Endothelial cell (in vitro differentiated cells): ENCODE data around the gene AFAP1L2. TPM values are rescaled to one million over a fixed set of nuclear protein-coding genes. Genes with fewer than 3 reads are reported as not detected.

Experiments used
- DNase-seq: peaks from one replicate; pipeline ENCODE4 v3.0.0; 2021; ENCODE audit warnings: low spot score
- H3K27ac Mint-ChIP-seq: one replicate; pipeline ENCODE4 v1.8.0; 2021; ENCODE audit warnings: mixed read lengths, inconsistent platforms; ENCODE audit not compliant: unreplicated experiment
- H3K27me3 Mint-ChIP-seq: one replicate; pipeline ENCODE4 v1.8.0; 2021; ENCODE audit warnings: mild to moderate bottlenecking, moderate library complexity, mixed read lengths, inconsistent platforms; ENCODE audit not compliant: unreplicated experiment
- H3K36me3 Mint-ChIP-seq: one replicate; pipeline ENCODE4 v1.8.0; 2021; ENCODE audit warnings: mild to moderate bottlenecking, low read depth, mixed read lengths, inconsistent platforms; ENCODE audit not compliant: unreplicated experiment
- H3K4me1 Mint-ChIP-seq: one replicate; pipeline ENCODE4 v1.8.0; 2021; ENCODE audit warnings: mild to moderate bottlenecking, mixed read lengths, inconsistent platforms; ENCODE audit not compliant: unreplicated experiment
- H3K4me3 Mint-ChIP-seq: one replicate; pipeline ENCODE4 v1.8.0; 2021; ENCODE audit warnings: mild to moderate bottlenecking, mixed read lengths, inconsistent platforms; ENCODE audit not compliant: unreplicated experiment
- H3K9me3 Mint-ChIP-seq: one replicate; pipeline ENCODE4 v1.8.0; 2021; ENCODE audit warnings: mixed read lengths, inconsistent platforms; ENCODE audit not compliant: unreplicated experiment
- CTCF ChIP-seq: fragments of 200-600 bp; sonication (generic); IDR thresholded peaks from one replicate; pipeline ENCODE4 v1.5.0; 2021; ENCODE audit warnings: antibody characterized with exemption; ENCODE audit not compliant: unreplicated experiment
- total RNA-seq: library from RNA; stranded (reverse); fragmentation: NEBNext Ultra II Directional; extraction: Animal tissue kit (Norgen Biotek cat#: 25700); gene quantifications from one replicate; pipeline ENCODE4 v1.2.1, GENCODE V29; 2021; ENCODE audit not compliant: unreplicated experiment

Gene AFAP1L2
- total RNA-seq, 1 donor from 2014 or later = 0.77 TPM

DNA sequence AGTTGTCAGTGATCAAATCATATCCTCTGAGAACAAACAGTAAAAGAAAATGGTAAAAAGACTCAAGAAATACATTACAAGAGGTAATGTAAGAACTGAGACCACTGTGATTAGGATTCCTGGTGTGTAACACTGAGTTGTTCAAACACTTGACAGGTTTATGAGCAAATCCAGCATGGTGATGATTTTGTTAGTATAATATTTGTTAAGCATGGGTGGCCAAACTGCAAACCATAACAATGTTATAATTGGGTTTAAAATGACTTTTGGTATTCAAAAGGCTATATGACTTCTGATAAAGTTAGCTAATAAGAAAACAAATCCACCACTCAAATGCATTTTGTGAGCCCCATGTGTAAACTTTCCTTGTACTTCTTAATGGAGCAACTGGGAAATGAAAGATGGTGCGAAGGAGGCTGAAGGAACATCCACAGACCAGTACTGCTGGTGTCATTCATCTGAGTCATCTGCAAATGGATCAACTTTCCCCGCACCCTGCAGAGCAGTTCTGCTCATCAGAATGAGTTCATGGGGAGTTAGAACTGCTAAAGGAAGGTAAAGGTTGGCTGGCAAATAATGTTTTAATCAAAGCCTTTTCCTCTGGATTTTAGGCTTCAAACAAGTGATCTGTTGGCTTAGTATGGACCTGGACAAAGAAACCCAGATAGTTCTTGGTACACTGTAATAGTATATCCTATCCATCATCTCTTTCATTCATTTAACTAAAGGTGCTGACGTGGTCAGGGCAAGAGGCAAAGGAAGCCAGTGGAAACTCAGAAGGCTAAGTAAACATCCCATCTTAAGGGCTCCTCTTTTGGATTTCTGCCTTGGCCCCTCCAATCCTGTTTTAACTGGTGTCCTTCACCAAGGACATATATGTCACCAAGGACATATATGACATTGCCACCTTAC, 45.0 kb downstream of the AFAP1L2 start:
- no peak overlapping the region for H3K4me3 Mint-ChIP-seq
- DNase-seq = no peak
- H3K9me3 Mint-ChIP-seq = no peaks in the 10 kb centered on the region
- no peaks in the 10 kb centered on the region for H3K36me3 Mint-ChIP-seq
- no peak for TF ChIP-seq CTCF
- no peaks in the 10 kb centered on the region for H3K4me1 Mint-ChIP-seq
- no peaks in the 10 kb centered on the region for H3K27me3 Mint-ChIP-seq
- no peak overlapping the region for H3K27ac Mint-ChIP-seq

DNA sequence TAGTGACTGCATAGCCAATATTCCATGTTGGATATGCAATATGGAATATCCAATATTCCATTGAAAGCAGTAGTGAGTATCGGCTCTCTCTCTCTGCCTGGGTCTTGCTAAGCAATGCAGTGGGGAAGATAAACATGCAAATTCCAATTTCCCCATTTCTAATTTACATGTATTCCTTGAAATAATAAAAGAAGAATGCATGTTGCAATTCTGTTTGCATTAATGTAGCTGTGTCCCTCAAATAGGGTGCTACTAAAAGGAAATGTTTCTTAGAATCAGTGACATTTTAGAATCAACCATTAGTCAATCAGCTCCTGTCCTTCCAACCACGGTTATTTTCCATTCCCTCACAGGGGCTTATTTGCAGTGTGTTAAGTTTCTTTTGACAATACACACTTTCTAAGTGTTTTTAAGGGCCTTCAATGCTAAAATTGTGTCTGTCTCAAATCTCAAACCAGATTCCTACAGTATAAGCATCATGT, 46.7 kb downstream of the AFAP1L2 start:
- no peaks in the 10 kb centered on the region for H3K9me3 Mint-ChIP-seq
- no peak overlapping the region for H3K4me3 Mint-ChIP-seq
- no peak overlapping the region for H3K27ac Mint-ChIP-seq
- TF ChIP-seq CTCF = no peak
- no peaks in the 10 kb centered on the region for H3K4me1 Mint-ChIP-seq
- DNase-seq = no peak
- H3K36me3 Mint-ChIP-seq = no peaks in the 10 kb centered on the region
- H3K27me3 Mint-ChIP-seq = no peaks in the 10 kb centered on the region

GRCh38 chr10:114356751-114357514, 47.4 kb downstream of the AFAP1L2 start:
- TF ChIP-seq CTCF = no peak
- Mint-ChIP-seq H3K4me1 (no peaks in the 10 kb centered on the region), H3K4me3 (no peak overlapping the region), H3K36me3 (no peaks in the 10 kb centered on the region), H3K9me3 (no peaks in the 10 kb centered on the region), H3K27me3 (no peaks in the 10 kb centered on the region), H3K27ac (no peak overlapping the region)
- no peak for DNase-seq

DNA sequence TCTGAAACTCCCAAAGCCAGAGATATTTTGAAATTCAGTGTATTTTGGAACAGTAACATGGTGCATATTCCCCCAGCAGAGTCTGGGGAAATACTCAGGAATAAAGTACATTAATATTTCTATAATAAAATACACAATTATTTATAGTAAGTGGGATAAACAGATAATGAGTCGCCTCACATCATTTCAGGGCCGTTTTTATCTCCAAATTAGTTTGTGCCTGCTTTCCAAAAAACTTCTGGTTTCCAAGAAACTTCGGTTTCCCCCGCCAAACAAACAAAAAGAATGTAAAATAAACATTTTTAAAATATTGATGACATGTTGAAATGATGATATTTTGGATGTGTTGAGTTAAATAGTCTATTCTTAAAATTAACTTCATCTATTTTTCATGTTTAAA, 48.2 kb downstream of the AFAP1L2 start:
- no peaks in the 10 kb centered on the region for H3K9me3 Mint-ChIP-seq
- DNase-seq = no peak
- H3K4me1 Mint-ChIP-seq = no peaks in the 10 kb centered on the region
- no peak overlapping the region for H3K27ac Mint-ChIP-seq
- H3K36me3 Mint-ChIP-seq = no peaks in the 10 kb centered on the region
- no peaks in the 10 kb centered on the region for H3K27me3 Mint-ChIP-seq
- TF ChIP-seq CTCF = no peak
- no peak overlapping the region for H3K4me3 Mint-ChIP-seq
